HG02852 (cell line): Measurements from ENCODE around the gene TMEM52.
"Not testable (repeated sequence)": the region's sequence is repeated elsewhere in the genome, so short reads cannot be mapped to it uniquely, and the experiment has no call there.

Source experiments
- ATAC-seq: cut with Tn5 transposase; IDR thresholded peaks from one replicate; pipeline ENCODE4 v1.9.1; 2021; ENCODE audit warnings: mild to moderate bottlenecking, moderate library complexity; ENCODE audit not compliant: unreplicated experiment

Gene TMEM52

DNA sequence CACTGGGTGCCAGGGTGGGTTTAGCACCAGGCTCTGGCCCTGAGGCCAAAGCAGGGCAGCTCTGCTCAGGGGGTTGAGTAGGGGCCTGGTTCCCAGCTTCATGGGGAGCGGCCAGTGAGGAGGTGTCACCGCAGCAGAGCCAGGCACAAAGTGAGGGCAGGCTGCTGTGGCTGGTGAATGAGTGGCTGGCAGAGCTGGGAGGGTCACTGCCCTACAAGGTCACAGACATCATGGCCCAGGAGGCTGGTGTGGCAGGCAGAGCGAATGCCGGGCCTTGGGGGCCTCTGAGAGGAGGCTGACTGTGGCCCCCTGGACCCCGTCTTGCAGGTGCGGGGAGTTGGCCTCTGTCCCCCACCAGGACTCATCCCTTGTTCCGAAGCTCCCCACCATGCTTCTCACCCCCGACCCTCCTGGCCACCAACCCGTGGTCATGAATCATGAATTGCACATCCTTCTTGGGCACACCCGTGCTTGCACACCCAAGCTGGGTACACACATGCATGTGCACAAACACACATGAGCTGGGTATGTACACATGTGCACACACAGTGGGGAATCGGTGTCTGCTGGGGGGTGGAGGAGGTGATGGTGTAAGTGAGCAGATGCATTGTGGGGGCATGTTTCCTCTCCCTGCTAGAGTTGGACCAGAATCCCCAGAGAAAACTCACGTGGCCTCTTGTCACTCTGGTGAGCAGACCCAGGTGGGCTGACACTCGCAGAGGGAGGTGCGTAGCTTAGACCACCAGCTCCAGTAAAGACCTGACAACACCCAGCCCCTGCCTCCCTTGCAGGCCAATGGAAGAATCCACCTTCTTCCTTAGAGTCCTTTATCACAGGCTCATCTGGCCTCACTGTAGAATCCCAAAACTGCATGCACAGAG lies 23.4 kb downstream of the TMEM52 start:
- no peak for ATAC-seq

DNA sequence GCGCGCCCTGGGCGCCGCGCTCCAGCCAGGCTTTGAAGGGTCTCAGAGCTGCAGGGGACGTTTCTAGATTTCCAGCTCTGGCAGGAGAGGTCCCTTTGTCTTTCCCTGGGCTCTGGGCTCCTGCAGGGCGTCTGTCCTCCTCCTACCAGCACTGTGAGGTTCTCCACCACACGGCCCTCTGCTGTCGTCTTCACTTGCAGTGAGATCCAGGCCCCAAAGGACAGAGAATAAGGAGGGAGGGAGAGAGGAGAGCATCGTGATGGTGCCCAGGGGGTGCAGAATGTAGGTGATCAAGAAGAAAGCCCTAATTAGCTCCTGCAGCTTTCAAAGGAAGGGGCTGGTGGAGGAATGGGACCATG lies 24.0 kb downstream of the TMEM52 start:
- ATAC-seq = no peak

DNA sequence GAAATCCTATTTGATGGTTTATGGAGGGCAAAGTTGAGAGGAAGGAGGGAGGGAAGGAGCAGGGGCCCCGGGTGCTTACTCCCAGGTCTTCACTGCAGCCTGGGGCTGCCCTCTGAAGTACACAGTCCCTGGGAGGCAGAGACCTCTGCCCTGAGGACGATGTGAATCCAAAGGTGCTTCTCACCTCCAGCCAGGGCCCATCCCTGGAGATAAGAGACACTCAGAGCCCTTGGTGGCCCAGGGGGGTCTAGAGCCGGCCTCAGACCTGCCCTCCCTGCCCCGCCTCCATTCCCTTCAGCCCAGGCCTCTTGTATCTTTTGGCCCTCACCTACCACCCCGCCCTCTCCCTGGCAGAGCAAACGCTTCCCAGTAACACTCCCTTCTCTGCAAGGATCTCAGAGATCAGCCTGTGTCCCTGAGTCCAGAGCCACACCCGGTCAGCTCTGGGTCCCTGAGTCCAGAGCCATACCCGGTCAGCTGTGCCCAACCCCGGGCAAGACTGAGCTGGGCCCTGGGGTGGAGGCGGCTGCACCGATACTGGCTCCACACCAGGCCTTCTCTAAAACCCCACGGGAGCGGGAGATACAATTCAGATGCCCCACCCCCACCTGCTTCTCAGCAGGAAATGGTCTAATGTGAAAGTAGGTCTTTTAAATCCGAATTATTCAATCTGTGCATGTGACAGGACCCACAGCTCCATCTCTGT lies 24.6 kb downstream of the TMEM52 start:
- ATAC-seq = no peak

DNA sequence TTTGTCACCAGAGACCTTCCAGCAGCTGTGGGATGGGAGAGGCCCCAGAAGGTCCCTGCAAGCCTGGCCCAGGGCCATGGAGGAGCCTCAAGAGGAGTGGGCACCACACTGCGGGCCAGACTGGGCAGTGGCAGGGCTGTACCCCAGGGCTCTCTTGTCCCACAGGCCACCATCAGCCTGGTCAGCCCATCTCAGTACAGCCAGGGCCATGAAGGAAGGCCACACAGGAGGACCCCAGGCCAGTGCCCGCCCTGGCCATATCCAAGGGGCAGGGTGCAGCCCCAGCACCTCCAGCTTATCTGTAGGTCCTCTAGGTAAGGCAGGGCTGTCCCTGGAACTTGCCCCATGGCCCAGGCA lies 25.1 kb downstream of the TMEM52 start:
- no peak for ATAC-seq

DNA sequence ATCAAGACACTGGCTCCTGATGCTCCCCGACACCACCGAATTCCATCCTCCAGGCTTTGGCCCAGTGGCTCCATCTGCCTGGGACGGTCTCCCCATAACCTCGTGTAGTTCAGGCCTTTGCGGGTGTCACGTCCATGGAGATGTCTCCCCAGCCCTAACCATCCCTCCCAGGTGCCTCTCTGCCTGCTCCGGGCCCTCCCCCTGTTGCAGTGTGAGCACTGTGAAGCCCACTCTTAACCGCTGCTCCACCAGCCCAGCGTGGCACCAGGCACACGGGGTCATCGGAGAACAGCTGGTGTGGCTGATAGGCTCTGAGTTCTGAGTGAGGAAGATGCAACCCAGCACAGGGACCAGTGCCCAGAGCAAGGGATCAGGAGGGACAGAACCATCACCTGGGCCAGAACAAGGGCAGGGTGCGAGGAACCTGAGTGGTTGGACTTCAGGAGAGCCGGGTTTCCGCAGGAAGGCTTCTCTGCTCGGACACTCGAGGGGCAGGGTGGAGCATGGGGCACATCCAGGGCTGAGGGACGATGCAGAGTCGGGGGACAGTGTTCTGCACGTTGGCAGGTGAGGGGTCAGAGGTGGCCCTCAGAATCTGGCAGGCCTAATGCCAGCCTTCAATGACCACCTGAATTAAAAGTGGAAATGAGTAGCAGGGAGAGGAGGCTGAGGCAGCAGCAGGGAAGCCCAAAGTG lies 25.6 kb downstream of the TMEM52 start:
- ATAC-seq = no peak

DNA sequence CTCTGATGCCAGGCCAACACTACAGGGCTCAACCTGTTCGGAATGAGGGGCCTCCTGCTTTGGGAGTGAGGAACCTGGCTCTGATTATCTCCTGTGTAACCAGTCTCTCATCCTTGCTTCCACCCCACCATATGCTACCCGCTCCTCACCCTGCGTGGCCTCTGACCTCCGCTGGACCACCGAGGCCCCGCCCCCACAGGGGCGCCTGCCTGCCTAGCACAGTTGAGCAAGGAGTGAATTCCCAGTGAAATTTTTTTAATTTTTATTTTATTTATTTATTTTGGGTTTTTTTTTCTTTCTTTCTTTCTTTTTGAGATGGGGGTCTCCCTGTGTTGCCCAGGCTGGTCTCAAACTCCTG lies 26.3 kb downstream of the TMEM52 start:
- ATAC-seq = no peak

DNA sequence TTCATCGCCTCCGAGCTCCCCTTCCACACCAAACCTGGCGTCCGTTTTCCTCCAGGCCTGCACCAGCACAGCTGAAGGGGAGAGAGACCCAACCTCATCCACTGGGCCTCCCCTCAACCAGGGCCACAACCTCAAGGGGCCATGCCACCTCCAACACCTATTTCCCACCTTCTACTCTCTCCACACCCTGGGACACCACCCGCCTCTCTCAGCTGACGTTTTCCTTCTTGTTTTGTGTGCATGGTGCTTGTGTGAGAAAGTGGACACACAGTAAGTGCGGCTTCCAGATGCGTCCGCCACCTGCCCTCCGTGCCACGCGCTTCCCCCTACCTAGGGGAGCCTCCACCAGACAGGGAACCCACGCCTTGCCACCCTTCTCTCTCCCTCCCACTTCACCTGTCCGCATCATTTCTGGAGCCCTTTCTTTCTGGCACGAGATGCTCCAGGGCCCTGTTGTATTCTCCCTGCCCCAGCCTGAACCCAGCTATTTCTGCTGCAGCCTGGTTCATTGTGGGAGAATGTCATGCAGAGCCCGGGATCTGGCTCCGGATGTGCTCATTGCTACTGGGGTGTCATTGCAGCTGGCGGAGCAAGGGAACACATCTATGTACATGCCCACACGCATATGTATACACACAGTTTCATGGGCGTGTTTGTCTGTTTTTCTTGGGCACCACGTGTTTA lies 26.9 kb downstream of the TMEM52 start:
- no peak for ATAC-seq

DNA sequence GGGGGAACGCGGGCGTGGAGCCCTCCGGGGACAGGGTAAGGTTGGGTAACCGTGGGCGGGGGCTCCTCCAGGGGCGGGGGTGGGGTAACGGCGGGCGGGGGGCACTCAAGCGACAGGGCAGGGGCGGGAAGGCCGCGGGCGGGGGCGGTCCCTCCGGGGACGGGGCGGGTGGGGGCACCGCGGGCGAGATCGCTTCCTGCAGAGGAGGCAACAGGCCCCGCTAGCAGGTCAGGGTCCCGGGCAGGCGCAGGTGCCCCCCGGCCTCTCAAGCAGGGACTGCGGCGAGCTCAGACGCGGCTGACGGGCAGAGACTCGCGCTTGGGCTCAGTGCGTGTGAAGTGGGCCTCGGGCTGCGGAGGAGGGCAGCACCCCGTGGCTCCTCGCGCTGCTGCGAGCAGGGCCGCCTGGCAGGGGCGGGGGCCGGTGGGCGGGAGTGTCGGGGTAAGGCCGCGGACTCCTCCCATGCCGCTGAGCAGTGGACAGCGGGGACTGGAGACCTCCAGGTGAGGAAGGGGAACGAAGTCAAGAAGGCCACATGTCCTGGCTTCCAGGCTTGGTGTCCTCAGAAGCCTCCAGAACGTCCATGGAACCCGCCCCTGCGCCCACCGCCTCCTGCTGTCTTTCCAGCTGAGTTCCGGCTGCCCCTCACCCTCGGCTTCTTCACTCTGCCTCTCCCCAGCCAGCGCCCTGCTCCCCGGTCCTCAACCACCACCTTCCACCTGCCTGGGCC lies 27.6 kb downstream of the TMEM52 start:
- peak; percentile 21 for ATAC-seq

DNA sequence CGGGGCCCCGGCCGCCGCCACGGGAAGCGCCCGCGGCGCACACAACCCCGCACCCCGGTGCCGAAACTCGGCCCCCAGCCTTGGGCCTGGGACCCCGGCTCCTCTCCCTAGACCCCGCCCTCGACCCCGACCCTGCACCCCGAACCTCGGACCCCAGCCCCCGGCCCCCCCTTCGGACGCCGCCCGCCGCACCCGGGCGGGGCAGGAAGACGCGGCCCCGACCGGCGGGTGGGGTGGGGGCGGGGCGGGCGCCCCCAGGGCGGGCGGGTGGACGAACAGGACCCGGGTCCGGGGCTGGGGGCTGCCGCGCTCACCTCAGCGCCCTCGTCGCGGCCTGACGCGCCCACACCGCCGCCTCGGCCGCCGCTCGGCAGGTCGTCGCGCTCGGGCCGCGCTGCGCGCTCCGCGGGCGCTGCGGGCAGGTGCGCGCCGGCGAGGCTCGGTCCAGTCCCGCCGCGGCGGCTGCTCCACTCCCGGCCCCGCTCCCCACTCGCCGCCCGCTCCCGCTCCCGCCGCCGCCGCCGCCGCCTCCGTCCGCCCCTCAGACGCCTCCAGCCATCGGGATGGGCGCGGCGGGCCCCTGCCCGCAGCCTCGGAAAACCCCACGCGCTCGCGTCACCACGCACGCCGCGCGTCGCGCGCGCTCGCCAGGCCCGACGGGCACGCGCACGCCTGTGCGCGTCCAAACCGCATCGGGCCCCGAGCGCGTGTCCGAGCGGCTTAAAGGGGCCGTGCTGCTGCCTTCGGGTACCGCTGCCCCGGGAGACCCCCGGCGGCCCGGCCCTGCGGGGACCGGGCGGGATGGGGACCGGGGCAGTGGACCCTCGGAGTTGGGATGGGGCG lies 28.4 kb downstream of the TMEM52 start, which contains the start of gene GNB1:
GNB1 (minus strand) TSS at position 582 of the 843 bp plus-strand sequence. CDS start 65,634 bp downstream, outside the sequence.
- ATAC-seq = peak; percentile 51

DNA sequence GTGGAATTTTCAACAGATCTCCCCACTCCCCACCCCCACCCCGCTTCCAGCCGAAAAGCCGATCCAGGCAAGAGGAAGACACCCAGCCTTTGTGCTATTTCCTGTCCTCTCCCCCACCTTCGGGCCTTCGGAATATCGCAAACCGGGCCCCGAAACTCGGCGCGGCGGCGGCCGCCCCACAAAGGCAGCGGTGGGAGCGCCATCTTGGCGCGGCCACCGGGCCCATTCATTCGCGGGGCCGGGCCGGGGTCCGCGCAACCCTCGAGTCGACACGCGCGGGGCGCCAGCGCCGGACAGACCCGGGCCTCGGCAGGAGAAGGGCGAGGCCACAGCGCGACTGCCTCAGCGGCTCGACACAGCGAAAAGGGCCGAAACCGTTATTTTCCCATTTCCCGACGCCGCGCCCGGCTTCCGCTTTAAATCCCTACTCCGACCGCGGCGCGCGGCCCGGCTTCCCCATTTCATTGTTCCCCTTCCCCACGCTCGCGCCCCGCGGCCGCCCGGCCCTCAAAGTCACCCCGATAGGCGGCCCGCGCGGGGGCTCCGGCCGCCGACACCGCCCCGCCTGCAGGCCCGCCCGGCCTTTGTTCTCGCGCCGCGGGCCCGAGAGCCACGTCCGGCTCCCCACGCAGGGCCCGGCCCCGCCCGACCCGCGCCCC lies 29.1 kb downstream of the TMEM52 start:
- peak; percentile 54 for ATAC-seq

DNA sequence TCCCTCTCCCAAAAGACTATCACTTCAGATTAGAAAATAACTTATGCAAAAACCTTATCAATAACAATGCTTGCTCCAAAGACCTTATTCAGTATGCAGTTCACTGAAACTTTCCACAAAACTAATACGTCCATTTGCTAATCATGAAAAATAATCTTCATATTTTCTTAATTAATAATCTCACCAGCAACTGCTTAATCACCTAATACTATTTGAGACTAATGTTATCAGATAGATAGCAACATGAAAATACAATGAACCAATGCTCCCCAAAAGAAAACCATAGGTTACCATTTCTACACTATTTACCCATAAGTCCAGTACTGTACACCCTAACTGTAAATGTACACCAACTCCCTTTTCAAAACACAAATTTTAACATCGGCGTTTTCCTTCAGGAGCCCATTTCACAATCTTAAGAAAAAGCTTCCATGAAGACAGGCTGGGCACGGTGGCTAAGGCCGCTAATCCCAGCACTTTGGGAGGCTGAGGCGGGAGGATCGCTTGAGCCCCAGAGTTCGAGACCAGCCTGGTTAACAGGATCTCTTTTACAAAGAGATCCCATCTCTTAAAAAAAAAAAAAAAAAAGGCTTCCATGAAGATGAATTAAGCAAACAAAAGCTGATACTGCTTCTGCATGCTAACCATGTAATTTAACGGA lies 29.9 kb downstream of the TMEM52 start:
- no peak for ATAC-seq

DNA sequence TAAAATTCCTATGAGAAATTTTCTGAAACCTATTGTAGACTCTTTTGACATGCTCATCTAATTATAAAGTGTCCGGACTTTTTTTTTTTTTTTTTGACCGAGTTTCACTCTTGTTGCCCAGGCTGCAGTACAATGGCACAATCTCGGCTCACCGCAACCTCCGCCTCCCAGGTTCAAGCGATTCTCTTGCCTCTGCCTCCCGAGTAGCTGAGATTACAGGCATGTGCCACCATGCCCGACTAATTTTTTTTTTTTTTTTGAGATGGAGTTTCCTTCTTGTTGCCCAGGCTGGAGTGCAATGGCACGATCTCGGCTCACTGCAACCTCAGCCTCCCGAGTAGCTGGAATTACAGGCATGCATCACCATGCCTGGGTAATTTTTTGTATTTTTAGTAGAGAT lies 35.2 kb downstream of the TMEM52 start:
- ATAC-seq = not testable (repeated sequence)

DNA sequence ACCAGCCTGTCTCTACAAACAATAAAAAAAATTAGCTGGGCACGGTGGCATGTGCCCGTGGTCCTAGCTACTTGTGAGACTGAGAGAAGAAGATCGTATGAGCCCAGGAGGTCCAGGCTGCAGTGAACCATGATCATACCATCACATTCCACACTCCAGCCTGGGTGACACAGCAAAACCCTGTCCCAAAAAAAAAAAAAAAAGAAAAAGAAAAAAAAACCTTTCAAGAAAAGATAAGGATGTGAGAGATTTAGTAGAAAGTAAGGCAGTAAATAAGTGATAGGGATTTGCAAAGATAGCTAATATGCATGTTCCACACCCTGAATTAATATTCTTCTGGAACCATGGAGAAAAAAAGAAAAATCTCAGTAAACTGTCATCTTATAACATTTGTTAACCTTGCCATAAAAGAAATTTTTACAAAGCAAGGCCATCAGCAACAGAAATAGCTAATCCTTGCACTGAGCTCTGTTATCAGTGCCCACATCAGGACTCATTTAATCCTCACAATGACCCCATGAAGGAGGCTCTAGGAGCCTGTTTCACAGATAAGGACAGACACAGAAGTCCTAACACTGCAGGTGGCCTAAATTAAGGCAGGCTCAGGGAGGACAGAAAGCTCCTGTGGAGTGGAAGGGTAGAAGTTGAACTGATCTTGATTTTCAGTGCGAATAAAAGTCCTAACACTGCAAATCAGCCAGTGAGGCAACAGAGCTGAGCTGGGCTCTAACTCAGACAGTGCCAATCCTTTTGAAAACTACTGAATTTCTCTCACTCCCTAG lies 35.8 kb downstream of the TMEM52 start:
- ATAC-seq = no peak

DNA sequence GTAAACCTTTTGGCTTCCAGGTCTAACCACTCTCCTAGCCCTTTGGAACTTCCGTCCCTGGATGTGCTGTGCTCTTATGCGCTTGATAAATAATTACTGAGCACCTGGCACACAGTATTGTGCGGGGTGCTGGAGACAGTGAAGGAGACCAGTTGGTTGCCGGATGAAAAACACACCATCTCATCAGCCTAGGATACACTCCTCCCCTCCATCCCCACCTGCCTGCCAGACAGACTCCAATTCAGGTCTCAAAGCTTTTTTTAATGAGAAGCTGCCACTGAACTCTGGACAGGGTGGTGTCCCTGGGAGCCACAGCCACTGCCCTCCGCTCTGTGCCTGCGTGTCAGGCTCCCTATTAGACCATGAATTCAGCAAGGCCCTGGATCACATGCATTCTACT lies 37.4 kb downstream of the TMEM52 start:
- ATAC-seq = no peak

DNA sequence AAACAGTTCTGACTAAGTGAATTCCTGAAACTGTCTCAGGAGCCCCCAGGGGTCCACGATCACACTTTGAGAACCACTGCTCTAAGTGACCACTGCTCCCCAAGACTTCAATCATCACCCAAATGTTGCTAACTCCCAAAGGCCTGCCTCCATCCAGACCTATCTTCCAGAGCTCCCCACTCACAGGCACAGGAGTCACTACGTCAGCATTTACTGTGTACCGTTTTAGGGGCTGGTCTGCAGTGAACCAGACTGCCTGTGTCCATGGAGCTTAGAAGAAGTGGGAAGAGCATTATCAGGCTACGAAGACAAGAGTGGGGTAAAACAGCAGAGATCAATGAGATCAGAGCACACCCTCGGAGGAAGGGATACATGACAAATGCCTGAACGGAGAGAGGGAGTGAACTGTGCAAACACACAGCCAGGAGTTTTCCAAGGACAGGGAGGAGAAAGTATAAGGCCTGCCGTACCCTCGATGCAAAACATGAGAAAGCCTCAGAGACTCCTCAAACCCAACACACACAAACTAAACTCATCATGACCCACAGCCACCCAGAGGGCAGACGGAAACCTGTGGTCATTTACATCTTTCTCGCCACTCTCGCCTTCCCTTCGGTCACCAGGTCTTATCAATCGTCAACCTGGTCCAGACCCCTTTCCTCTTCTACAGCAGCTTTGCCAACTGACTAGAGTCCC lies 38.3 kb downstream of the TMEM52 start:
- no peak for ATAC-seq

DNA sequence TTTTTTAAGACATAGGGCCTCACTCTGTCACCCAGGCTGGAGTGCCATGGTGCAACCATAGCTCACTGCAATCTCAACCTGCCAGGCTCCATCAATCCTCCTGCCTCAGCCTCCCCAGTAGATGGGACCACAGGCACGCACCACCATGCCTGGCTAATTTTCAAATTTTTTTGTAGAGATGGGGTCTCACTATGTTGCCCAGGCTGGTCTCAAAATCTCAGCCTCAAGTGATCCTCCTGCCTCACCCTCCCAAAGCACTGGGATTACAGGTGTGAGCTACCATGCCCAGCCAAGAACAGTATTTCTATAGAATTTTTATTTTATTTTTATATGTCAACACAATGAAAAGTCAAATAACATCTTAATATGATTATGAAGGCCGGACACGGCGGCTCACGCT lies 39.1 kb downstream of the TMEM52 start:
- no peak for ATAC-seq

DNA sequence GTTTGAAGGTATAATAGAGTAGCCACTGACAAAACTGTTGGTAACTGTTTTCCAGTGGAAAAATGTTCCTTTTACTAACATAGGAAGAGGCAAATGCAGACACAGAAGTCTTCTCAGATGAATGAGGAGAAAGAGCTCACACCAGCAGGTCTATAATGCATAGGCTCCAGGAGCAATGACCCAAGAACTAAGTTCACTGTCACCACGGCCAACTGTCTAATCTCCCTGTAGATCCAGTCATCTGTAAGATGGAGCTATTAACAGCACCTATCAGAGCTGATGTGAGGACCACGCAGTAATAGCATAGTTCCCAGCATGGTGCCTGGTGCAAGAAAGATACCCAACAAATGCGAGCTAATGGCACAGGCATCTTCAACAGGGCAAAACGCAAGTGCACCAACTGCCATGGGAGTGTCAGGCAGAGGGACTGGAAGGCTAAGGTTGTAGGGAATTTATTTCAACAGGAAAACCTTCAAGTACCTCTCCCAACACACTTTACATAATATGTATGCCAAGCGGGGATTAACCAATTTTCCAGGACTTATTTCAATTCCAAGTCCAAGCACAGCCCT lies 41.1 kb downstream of the TMEM52 start:
- ATAC-seq = no peak
